MCF 10A (cell line): ENCODE data around the gene RBM12. TPM values are rescaled to one million over a fixed set of nuclear protein-coding genes. Genes with fewer than 3 reads are reported as not detected.

Experiments
- BruUV-seq: library from RNA; stranded (reverse); fragments of 400-500 nt; replicated peaks from 2 replicates; lab custom pipeline; 2021; lab: Mats Ljungman, UMichigan
- CTCF ChIA-PET: fragments of 300-600 bp; sonication (Branson Sonifier 250); formaldehyde crosslinking; extraction: SDS; loops from one replicate; lab custom pipeline; 2021; ENCODE audit warnings: antibody characterized with exemption, inconsistent platforms; lab: Yijun Ruan, JAX
- POLR2A ChIA-PET: fragments of 300-600, 350-650 bp; sonication (Branson Sonifier 250); formaldehyde crosslinking; extraction: SDS; loops from one replicate; lab custom pipeline; 2020; ENCODE audit warnings: antibody characterized with exemption, inconsistent platforms; lab: Yijun Ruan, JAX
- DNase-seq: peaks from one replicate; pipeline ENCODE4 v3.0.0-alpha.2; 2018; ENCODE audit not compliant: unreplicated experiment
- H3K27ac Mint-ChIP-seq: one replicate; pipeline ENCODE4 v1.8.0; 2022; ENCODE audit warnings: mild to moderate bottlenecking, low read depth, mixed read lengths; ENCODE audit not compliant: unreplicated experiment
- H3K27me3 Mint-ChIP-seq: one replicate; pipeline ENCODE4 v1.8.0; 2022; ENCODE audit warnings: mixed read lengths; ENCODE audit not compliant: insufficient read depth, unreplicated experiment
- H3K36me3 Mint-ChIP-seq: one replicate; pipeline ENCODE4 v1.8.0; 2022; ENCODE audit warnings: mild to moderate bottlenecking, moderate library complexity, mixed read lengths; ENCODE audit not compliant: insufficient read depth, unreplicated experiment
- H3K4me1 Mint-ChIP-seq: one replicate; pipeline ENCODE4 v1.8.0; 2022; ENCODE audit warnings: mixed read lengths; ENCODE audit not compliant: insufficient read depth, unreplicated experiment
- H3K4me3 Mint-ChIP-seq: one replicate; pipeline ENCODE4 v1.8.0; 2022; ENCODE audit warnings: mild to moderate bottlenecking, moderate library complexity, mixed read lengths; ENCODE audit not compliant: unreplicated experiment
- H3K9me3 Mint-ChIP-seq: one replicate; pipeline ENCODE4 v1.8.0; 2022; ENCODE audit warnings: mixed read lengths; ENCODE audit not compliant: unreplicated experiment
- CTCF ChIP-seq: fragments of 200-600 bp; IDR thresholded peaks from one replicate; pipeline ENCODE4 v1.8.0; 2022; ENCODE audit warnings: antibody characterized with exemption, mild to moderate bottlenecking; ENCODE audit not compliant: unreplicated experiment
- intact Hi-C: fragments of 100-400 bp; cut with micrococcal nuclease; formaldehyde crosslinking; loops from 2 replicates; pipeline ENCODE4 v1.14.1; 2022
- total RNA-seq: library from RNA; stranded (reverse); gene quantifications from 2 replicates; pipeline ENCODE4 v1.2.3, GENCODE V29; 2022

RBM12 gene
- total RNA-seq, 1 experiment from 2014 or later, result 60.1 TPM

- no peak overlapping the region for H3K27ac Mint-ChIP-seq
- CTCF ChIA-PET, result no interaction called here
- H3K36me3 Mint-ChIP-seq, result peaks cover 6% of the 10 kb centered on the region
- TF ChIP-seq CTCF, result no peak
- peaks cover 19% of the 10 kb centered on the region for H3K27me3 Mint-ChIP-seq
- POLR2A ChIA-PET, result interaction anchor here (1.2 kb wide), 1 partner anchor 15 kb away, joined by 3 read pairs; the partner anchor contains the start of gene SPAG4
- no peaks in the 10 kb centered on the region for H3K4me1 Mint-ChIP-seq
- BruUV-seq, result no TSS peak
- DNase-seq, result peak; percentile 39
- peak overlapping the region; percentile 52 for H3K4me3 Mint-ChIP-seq
- H3K9me3 Mint-ChIP-seq, result no peaks in the 10 kb centered on the region
- intact Hi-C loops, result no loop called here
Observed at GRCh38 chr20:35600993-35601973, 63.4 kb downstream of the RBM12 start.

- Mint-ChIP-seq H3K36me3 (peaks cover 6% of the 10 kb centered on the region), H3K4me3 (peak overlapping the region; percentile 52), H3K27ac (no peak overlapping the region), H3K27me3 (peaks cover 19% of the 10 kb centered on the region), H3K4me1 (no peaks in the 10 kb centered on the region), H3K9me3 (no peaks in the 10 kb centered on the region)
- CTCF ChIA-PET, result no interaction called here
- intact Hi-C loops, result no loop called here
- no peak for DNase-seq
- TF ChIP-seq CTCF, result no peak
- POLR2A ChIA-PET, result interaction anchor here (0.7 to 1.2 kb wide), 2 partner anchors 16 to 37 kb away, joined by 3 to 4 read pairs; partner anchors contain the start of gene SPAG4
- no TSS peak for BruUV-seq
Observed at GRCh38 chr20:35600176-35600992, 64.3 kb downstream of the RBM12 start.

- Mint-ChIP-seq H3K4me1 (no peaks in the 10 kb centered on the region), H3K4me3 (no peak overlapping the region), H3K36me3 (peaks cover 6% of the 10 kb centered on the region), H3K27me3 (peaks cover 19% of the 10 kb centered on the region), H3K27ac (no peak overlapping the region), H3K9me3 (no peaks in the 10 kb centered on the region)
- BruUV-seq, result no TSS peak
- CTCF ChIA-PET, result no interaction called here
- no peak for TF ChIP-seq CTCF
- intact Hi-C loops, result no loop called here
- POLR2A ChIA-PET, result interaction anchor here (0.7 kb wide), 1 partner anchor 172 kb away, joined by 3 read pairs; no protein-coding TSS in a partner anchor
- DNase-seq, result no peak
Observed at GRCh38 chr20:35599776-35600120, 65.0 kb downstream of the RBM12 start.

Other genes starting within 250 kb of the RBM12 start
- not detected in 2 replicates for gene GDF5, start 226.7 kb downstream of the RBM12 start, total RNA-seq
- gene CEP250, start 209.3 kb downstream of the RBM12 start, total RNA-seq, result 41.0 and 44.0 TPM in 2 replicates
- not detected in 2 replicates for gene C20orf173, start 135.2 kb downstream of the RBM12 start, total RNA-seq
- 222 and 260 TPM in 2 replicates for gene ERGIC3, start 122.8 kb downstream of the RBM12 start, total RNA-seq
- 0.96 and 1.6 TPM in 2 replicates for gene SPAG4, start 49.1 kb downstream of the RBM12 start, total RNA-seq
- gene CPNE1, start within 50 bp of the RBM12 start, total RNA-seq, result 161 and 194 TPM in 2 replicates
- gene NFS1, start 34.5 kb upstream of the RBM12 start, total RNA-seq, result 27.6 and 28.6 TPM in 2 replicates
- 173 and 192 TPM in 2 replicates for gene ROMO1, start 34.5 kb upstream of the RBM12 start, total RNA-seq
- 380 and 438 TPM in 2 replicates for gene RBM39, start 77.4 kb upstream of the RBM12 start, total RNA-seq
- 64.2 and 74.7 TPM in 2 replicates for gene PHF20, start 107.1 kb upstream of the RBM12 start, total RNA-seq